ENCODE measurements around the gene INCA1.

Gene INCA1

GRCh38 chr17:5003214-5003867, 6.0 kb upstream of the INCA1 start:
- no peak for DNase-seq (ENCODE audit: low read depth)

- no peak for DNase-seq (ENCODE audit: low read depth)
These were observed 4.9 kb upstream of the INCA1 start for GRCh38 chr17:5002121-5002788.

- no peak for DNase-seq (ENCODE audit: low read depth)
These were observed 2.9 kb upstream of the INCA1 start for GRCh38 chr17:5000237-5000639.

GRCh38 chr17:4999430-5000093, 2.2 kb upstream of the INCA1 start:
- no peak for DNase-seq (ENCODE audit: low read depth)

DNA sequence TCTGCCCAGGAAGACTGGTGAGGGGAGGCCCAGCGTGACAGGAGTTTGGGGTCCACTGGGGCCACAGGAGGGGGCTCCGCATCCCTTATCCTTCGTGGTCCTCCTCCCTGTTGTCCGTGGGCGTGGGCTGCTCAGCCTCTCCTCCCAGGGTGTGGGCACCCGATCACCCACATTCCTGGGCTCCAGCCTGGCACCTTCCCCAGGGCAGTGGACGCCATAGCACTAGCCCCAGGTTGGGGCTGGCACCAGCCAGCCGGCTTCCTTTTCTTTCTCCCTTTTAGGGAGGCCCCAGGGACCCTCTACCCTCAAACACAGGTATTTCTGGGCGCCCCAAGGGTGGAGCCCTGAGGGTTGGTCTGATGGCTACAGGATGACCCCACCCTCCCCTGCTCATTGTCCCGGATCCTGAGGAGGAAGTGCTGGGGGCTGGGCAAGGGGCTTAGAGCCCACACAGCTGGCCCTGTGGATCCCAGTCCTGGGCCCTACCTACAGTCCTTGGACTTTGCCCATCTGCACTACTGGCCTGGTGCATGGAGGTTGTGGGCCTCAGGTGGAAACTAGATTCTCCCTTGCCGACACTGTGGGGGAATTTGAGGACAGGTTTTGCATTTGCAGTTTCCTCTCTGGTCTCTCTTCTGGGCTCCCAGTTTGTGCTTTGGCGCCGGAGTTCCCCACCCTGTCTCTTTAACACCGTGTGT, 1.6 kb upstream of the INCA1 start:
- DNase-seq (ENCODE audit: low read depth): no peak

GRCh38 chr17:4998027-4998731, 857 bp upstream of the INCA1 start:
- no peak for DNase-seq (ENCODE audit: low read depth)

- no peak for DNase-seq (ENCODE audit: low read depth)
These were observed 3.2 kb downstream of the INCA1 start for GRCh38 chr17:4994081-4994595.

GRCh38 chr17:4987767-4988567, 9.4 kb downstream of the INCA1 start:
- DNase-seq (ENCODE audit: low read depth): no peak

- DNase-seq (ENCODE audit: low read depth): no peak
These were observed 10.2 kb downstream of the INCA1 start, which contains the start of gene CAMTA2 for GRCh38 chr17:4986951-4987766. Gene CAMTA2, minus strand, starts transcription at chr17:4987675. Its CDS starts 1,453 bp downstream, at chr17:4986222.

DNA sequence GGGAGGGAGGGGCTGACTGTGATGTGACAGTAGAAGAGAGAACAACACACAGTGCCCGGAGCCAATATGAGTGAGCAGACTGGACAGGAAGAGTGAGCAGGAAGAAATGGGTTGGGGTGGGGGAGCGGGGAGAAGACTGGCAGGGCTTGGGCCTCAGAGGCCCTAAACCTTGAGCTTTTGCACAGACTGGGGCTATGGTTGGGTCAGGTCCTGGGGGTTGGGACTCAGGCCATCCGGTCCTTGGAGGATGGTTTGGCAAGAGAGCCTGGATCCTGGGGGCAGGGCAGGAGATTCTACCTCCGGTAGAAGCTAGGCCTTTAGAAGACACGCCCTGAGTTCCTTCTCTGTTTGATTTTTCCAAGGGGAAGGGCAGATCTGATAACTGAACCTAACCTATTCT, 10.9 kb downstream of the INCA1 start:
- no peak for DNase-seq (ENCODE audit: low read depth)

- no peak for DNase-seq (ENCODE audit: low read depth)
These were observed 15.0 kb downstream of the INCA1 start for GRCh38 chr17:4982305-4982704.

- no peak for DNase-seq (ENCODE audit: low read depth)
These were observed 16.6 kb downstream of the INCA1 start for GRCh38 chr17:4980644-4981216.

GRCh38 chr17:4978726-4979125, 18.6 kb downstream of the INCA1 start:
- no peak for DNase-seq (ENCODE audit: low read depth)

GRCh38 chr17:4974115-4974670, 23.1 kb downstream of the INCA1 start:
- no peak for DNase-seq (ENCODE audit: low read depth)

DNA sequence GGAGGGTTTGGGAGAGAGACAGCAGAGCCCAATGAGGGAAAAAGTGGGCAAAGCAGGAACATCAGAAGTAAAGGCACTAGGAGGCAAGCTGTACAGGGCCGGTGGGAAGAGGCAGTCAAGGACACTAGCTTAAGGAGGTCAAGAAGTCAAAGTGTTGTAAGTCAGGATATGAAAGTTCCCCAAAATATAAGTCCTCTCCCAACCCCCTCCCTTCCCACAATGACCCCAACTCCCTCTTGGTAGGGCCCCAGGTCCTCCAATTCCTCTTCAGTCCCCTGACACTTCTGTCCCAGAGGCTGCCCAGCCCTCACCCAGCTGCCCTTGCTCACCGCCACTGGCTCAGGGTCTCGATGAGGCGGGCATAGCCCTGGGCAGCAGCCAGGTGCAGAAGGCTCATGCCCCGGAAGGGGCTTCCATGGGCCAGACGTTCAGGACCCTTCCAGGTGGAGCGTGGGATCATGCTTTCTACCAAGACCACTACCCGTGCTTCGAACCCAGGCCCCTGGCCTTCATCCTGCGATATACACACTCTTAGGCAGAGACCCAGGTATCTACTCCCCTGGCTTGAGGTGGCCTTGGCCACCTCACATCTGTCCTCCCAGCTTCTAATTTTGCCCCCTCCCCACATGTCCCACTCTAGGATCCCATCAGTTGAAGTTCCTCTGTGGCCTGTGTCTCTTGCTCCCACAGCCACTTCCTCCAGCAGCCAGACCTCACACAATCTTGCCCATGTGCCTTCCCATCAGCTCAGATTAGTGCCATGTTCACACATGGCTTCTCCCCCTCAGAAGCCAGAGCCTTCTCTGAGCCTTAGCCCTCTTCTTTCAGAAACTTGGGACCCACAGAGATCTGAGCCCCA, 23.8 kb downstream of the INCA1 start:
- no peak for DNase-seq (ENCODE audit: low read depth)

DNA sequence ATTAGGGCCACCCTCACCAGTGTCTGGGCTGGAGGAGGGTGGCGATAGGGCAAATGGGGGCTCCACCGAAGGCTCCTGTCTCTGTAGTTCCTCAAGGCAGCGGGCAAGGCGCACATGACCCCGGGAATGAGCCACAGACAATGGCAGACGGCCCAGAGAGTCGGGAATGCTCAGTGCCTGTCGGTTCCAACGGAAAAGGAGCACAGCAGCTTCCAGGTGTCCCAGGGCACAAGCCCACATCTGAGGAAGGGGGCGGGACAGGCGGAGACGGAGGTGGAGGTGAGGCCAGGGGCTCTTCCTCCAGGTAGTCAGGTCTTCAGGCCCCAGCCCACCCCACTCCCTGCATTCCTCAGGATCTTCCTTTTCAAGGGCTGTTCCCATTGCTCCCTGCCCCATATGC, 24.6 kb downstream of the INCA1 start:
- DNase-seq (ENCODE audit: low read depth): no peak

- no peak for DNase-seq (ENCODE audit: low read depth)
These were observed 25.0 kb downstream of the INCA1 start for GRCh38 chr17:4972322-4972721.

- DNase-seq (ENCODE audit: low read depth): no peak
These were observed 25.5 kb downstream of the INCA1 start for GRCh38 chr17:4971826-4972225.
